NCI-H1092 (cell line): ENCODE measurements around the gene RAB11FIP4.
"Not testable (repeated sequence)": the region's sequence is repeated elsewhere in the genome, so short reads cannot be mapped to it uniquely, and the experiment has no call there.

Experiments used
- DNase-seq: peaks from one replicate; lab custom pipeline; 2025; lab: John Stamatoyannopoulos, UW

RAB11FIP4 gene

DNA sequence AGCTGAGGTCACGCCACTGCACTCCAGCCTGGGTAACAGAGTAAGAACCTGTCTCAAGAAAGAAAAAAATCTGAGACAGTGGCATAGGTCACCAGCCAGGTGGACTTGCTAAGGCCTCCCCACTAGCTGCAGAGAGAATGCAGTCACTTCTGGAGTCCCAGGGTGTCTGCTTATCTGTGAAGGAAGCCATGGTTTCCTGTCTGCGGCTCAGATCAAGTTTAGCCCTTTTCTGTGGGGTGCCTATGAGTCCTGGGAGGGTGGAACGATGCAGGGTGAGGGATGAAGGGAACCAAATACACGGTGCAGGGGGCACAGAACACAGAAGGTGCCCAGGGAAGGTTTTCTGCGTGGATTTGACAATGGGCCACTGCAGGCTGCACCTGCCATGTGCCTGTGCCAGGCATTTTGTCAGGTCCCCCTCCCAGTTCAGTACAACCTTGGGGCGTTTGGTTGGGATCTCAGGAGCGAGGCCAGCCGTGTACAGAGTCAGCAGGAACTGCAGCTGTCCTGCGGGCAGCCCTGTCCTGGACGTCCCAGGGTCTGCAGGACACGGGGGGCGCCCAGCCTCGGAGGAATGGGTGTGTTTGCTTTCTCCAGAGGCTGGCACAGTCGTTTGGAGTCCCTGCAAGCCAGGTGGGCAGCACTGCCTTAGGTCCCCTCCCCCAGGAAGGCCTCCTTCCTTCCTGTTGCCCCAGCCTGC, 41.8 kb downstream of the RAB11FIP4 start:
- no peak for DNase-seq

DNA sequence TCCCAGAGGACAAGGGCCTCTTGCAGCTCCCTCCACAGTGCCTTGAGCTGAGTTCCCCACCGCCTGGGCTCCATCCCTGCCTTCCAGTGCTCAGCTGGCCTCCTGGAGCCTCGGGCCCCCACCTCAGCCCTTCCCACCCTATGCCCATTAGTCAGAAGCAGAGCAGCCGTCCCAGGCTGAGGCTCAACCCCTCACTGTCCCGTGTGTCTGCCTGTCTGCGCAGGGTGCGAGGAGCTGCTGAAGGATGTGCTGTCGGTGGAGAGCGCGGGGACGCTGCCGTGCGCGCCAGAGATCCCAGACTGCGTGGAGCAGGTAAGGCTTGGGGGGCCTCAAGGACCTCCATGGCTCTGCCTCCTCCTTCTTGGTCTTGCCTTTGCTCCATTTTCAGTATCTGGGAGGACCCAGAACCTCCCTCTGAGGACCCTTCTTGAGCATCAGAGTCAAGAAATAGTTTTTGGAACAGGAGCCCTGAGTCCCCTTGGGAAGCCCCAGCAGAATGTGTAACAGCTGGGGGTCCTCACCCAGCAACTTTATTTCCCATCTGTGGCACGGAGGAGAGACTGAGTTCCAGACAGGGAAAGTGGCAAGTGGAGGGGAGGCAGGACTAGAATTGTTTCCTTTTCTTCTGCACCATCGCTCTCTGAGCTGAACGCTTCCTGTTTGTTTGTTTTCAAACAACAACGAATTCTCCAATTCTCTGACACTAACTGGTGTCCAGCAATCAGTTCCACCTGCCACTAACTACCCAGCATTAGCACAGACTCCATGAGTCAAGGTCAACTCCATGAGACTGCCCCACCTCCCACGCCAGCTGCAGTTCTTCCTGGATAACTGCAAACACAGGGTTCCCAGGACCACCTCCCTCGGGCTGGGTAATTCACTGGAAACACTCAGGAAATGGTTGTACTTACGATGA, 42.6 kb downstream of the RAB11FIP4 start:
- DNase-seq, result no peak

DNA sequence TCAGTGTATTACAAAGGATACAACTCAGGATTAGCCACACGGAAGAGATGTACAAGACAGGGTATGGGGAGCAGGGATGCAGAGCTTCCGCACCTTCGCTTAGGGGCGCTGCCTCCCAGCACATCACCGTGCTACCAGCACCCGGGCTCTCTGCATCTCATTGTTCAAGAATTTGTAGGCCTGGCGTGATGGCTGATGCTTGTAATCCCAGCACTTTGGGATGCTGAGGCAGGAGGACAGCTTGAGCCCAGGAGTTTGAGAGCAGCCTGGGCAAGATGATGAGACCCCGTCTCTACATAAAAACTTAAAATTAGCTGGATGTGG, 43.2 kb downstream of the RAB11FIP4 start:
- DNase-seq, result no peak

DNA sequence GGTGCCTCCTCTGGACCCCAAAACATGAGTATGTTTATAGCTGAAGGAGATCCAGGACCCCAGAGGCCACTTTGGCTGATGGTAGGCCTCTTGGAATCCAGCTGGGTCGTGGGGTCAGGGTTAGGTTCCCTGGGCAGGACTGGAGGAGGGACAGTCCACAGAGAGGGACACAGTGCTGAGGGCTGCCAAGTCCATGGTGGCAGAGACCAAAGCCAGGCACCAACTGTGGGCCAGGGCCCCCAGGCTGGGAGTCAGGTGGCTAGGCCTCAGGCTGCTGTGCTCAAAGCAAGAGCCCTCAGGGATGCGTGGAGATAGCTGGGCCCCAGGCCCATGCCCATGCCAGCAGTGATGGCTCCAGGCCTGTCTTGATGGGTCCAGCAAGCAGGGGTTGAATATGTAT, 44.1 kb downstream of the RAB11FIP4 start:
- no peak for DNase-seq

DNA sequence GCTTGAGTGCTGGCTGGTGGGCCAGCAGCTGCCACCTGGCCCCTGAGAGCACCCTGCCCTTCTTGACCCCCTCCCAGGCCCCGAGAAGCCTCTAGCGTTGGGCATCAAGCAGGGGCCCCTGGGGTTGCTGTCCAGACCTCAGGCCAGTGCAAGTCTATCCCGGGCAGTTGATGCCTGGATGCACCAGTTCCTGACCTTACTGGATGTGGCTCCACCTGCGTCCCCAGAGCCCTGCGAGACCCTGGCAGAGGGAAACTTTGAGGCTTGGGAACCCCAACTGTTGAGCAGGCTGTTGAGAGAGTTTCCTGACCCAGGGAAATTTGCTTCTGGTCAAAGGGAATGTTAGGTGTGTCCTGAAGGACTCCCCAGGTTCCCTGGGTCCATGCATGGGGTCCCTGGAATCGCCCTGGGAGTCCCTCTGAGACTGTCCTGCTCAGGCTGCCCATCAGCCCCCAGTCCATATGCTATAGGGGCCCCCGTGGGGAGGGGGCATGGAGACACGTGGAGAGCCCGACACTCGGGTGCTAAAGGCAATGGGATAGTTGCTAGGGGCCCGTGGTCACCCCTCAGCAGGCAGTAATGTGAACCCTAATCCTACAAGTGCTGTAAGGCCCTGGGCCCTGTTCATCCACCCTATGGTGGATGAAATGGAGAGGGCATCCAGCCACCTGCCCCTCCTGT, 46.4 kb downstream of the RAB11FIP4 start:
- no peak for DNase-seq

DNA sequence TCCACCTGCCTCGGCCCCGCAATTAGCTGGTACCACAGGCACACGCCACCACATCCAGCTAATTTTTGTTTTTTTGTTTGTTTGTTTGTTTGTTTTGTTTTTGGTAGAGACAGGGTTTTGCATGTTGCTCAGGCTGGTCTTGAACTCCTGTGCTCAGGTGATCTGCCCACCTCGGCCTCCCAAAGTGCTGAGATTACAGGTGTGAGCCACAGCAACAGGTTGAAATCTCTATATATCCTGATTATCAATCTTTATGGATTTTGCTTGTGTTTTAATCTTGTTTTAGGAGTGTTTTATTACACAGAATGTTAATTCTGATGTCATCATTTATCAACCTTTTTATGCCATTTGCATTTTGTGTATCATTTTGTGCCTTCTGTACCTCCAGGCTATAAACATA, 48.2 kb downstream of the RAB11FIP4 start:
- DNase-seq, result no peak

DNA sequence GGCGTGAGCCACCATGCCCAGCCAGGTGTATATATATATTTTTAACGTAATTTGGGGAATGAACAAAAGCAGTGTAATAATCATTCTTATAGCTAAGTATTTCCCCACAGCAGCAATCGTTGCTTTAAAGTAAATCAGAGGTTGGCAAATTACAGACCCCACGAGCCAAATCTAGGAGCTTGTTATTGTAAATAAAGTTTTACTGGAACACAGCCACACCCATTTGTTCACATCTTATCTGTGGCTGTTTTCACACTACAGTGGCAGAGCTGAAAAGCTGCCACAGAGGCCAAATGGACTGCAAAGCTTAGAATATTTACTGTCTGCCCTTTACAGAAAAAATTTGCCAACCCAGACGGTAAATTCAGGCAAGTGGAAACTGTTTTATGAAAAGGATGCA, 50.8 kb downstream of the RAB11FIP4 start:
- DNase-seq, result no peak

DNA sequence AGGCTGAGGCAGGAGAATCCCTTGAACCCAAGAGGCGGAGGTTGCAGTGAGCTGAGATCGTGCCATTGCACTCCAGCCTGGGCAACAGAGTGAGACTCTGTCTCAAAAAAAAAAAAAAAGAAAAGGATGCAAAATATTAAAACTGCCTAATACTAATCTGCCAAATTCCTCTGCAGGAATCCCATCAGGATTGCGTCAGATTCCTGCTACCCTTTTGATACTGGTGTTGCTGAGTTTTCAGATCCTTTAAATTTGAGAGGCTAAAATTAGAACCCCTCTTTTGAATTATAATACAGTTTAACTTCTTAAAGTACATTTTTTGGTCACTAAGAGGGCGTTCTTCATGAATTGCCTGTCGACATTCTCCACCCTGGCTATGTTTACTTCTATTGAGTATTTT, 51.4 kb downstream of the RAB11FIP4 start:
- not testable (repeated sequence) for DNase-seq

DNA sequence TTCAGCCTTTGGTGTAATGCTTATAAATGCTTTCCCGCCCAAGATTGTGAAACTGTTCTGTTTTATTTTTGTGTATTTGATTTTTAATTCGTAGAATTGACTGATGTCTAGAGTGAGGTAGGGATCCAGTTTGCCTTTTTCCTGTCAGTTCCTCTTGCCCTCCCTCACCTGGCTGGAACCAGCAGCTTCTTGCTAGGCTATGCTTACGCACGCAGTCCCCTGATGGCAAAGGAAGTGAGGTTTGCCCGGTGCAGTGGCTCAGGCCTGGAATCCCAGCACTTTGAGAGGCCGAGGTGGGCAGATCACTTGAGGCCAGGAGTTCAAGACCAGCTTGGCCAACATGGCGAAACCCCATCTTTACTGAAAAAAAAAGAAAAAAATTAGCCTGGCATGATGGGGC, 51.9 kb downstream of the RAB11FIP4 start:
- no peak for DNase-seq

DNA sequence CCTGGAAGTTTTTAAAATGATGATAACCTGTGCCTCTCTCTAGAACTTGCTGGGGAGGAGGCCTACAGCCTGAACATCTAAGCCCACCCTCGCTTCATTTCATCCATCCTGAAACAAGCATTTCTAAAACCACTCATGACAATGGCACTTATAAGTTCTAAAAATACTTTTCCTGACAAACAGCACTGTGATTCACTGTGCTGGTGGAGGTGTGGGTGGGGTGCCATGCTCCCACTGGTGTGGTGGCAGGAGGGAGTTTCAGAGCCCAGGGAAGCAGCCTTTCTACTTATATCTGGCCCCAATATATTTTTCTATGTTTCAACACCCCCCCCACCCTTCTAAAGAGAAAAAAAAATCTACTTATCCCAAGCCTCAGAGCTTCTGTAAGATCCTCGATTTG, 52.6 kb downstream of the RAB11FIP4 start:
- no peak for DNase-seq

DNA sequence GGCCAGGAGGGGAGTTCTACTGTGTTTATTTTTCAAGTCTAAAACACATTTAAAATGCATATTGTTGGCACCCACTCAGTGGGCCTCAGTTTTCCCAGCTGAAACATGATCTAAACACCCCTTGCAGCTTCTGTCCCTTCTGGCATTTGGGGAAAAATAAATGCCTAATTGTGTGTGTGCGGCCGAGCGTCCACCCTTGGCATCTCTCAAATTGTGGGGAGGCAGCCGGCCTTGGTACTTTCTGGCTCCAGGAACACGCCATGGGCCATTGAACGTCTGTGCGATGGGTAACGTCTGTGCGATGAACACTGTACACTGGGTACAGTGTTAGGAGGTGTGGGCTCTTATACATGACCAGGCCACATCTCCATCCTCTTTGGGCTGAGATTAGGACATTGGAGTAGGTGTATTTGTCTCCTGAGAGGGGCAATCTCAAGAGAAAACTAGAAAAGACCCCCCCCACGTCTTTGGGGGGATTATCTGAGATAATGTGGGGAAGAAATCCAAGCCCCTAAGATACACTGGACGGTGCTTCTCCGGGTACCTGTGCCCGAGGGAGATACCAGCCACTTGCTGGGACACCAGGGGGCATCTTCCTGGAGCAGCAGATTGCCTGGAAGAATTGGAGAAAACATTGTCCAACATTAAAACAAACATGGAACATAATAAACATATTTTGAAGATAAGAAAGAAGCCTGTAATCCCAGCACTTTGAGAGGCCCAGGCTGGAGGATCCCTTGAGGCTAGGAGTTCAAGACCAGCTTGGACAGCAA, 54.9 kb downstream of the RAB11FIP4 start:
- no peak for DNase-seq

DNA sequence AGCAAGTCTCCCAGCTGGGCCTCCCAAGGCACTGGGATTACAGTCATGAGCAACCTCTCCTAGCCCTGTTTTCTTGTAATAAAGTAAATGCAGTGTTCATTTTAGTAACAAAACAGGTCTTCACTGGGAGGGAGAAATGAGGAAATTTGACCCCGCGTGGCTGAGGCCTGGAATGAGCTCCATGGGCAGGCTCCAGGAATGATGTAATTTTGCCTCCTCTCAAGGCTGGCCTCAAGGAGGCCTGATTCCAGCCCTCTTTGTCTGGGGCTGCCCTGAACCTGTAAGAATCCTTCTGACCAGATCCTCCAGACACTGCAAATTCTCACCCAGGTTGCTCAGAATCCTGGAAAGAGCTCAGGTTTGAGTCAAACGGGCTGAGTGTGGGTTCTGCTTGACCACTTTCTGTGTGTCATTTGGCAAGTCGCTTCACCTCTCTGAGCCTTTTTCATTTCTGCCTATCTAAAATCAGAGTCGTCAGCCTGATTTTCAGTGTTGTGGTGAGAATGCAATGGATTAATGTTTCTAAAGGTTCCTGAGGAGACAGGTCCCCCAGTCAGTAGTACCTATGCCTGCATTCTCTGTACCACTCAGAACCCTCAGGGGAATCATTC, 57.1 kb downstream of the RAB11FIP4 start:
- DNase-seq, result no peak

DNA sequence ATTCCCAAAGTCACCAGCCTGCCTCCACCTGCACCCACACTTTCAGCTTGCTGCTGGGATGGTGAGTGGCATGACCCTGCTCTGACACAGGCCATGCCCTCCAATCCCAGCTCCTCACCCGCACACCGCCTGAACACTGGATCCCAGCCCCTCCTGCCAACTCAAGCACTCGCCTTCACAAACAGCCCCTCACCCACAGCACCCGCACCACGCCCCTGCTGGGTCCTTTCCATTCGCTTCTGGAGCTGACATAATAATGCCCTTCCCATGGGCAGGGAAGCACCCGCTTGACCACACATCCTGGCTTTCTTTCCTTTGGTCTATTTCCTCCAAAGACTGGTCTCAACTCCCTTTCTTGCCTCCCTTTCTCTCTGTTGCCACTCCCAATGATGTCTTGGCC, 57.6 kb downstream of the RAB11FIP4 start:
- DNase-seq, result no peak

DNA sequence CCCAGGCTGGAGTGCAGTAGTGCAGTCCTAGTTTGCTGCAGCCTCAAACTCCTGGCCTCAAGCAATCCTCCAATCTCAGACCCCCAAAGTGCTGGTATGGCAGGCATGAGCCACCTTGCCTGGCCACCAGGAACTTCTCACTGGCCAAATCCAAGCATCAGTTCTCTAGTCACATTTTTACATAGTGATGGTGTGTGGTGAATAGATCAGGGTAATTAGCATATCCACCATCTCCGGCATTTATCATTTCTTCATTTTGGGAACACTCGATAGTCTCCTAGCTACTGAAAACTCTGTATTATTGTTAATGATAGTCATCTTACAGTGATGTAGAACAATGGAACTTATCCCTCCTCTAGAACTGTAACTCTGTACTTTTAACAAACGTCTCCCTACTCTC, 58.3 kb downstream of the RAB11FIP4 start:
- DNase-seq, result no peak

DNA sequence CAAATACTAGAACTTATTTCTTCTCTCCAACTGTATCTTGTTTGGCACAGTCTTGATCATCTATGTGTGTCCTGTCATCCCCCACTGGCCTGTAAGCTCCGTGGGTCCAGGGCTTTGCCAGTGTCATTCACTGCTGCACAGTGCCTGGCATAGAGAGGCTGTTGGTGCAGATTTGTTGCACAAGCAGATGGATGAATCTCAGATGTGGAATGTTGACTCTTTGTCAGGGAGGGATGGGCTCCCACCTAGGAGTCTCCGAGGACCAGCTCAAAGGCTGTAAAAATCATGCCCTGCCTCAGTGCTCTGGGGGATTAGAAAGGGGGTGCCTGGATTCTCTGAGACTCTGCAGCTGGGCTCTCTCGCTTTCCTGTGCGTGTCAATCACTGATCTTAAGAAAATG, 60.6 kb downstream of the RAB11FIP4 start:
- no peak for DNase-seq

DNA sequence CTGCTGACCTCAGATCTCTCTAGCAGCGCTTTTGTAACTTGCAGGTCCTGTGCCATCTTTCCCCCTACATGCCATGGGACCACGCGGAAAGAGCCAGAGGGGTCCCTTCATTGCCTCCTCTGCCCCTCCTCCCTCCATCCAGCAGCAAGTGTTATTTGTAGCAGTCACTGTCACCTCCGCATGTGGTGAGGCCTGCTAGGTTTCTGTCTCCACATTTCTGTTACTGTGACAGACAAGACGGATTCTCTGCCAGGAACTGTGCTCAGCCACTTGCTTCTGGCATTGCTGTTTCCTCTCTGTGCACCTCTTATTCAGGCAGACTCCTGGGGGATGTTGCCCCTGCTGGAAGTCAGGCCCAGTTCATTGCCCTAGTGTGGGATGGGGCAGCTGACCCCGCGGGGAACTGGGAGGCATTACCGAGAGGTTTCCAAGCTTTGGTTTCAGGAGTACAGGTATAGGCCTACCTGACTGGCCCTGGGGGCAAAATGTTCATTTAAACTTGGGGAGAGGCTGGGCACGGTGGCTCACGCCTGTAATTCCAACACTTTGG, 61.2 kb downstream of the RAB11FIP4 start:
- no peak for DNase-seq

DNA sequence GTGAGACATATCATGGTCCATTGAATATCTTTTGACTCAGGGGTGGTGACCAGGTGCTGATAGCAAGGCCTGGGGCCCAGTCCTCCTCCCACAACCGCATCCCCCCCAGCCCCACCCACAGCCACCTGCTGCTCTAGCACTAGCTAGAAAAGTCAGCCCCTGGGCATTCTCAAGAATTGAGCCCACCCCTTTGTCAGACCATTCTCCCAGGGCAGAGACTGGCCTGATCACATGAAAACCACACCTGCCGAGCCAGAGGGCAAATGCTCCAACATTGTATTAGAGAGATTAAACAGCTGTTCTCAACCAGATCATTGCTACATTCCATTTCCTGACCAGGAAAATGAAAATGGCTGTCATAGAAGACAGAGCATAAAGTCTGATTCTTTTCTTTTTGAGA, 62.4 kb downstream of the RAB11FIP4 start:
- DNase-seq, result no peak

DNA sequence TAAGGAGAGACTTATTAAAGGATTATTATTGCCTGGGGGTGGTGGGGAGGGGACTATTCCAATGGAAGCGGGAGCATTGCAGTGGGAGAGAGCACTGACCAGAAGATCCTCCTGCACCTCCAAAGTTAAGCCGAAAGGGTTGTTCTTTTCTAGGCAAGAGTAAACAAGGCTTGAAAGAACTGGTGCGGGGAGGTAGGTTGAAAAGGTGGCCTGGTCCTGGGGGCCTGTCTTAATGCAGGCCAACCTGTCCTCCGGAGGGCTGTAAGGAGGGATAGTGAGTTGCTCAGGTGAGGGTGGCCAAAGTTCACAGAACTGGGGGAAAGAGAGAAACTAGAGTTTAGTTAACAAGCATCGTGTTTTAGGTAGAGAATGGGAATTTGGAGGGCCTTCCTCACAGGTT, 65.3 kb downstream of the RAB11FIP4 start:
- DNase-seq, result no peak

DNA sequence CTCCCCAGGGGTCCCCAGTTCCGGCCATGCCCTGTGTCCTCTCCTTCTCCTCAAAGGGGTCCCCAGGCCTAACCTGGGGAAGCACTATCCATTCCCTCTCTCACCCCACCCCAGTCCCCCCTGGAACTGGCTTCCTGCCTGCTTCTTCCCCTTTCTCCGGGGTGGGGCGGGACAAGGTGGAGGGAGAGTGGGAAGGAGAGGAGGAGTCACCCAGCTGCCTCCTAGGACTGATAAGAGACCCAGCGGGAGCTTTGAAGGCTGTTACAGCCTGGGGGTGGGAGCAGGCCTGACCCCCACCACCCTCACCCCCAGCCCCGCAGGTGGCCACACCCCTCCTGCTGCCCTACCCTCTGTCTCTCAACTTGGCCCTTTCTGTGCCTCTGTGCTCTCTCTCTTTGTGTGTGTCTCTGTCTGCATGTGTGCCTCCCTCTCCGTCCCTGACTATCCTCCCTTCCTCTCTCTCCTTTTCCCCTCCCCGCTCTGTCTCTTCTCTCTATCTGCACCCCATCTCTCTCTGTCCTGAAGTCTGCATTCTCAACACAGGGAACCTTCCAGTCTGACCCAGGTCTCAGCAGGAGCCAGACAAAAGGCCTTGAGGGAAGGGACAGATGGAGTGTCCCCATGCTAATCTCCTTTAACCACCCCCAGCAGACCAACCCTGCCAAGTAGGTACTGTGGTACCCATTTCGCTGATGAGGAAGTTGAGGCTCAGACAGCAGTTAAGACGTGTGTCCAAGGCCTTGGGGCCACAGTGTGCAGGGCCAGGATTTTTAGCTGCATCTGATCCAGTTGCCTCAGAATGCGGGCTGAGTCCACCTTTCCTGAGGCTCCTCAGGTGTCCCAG, 66.1 kb downstream of the RAB11FIP4 start:
- no peak for DNase-seq

DNA sequence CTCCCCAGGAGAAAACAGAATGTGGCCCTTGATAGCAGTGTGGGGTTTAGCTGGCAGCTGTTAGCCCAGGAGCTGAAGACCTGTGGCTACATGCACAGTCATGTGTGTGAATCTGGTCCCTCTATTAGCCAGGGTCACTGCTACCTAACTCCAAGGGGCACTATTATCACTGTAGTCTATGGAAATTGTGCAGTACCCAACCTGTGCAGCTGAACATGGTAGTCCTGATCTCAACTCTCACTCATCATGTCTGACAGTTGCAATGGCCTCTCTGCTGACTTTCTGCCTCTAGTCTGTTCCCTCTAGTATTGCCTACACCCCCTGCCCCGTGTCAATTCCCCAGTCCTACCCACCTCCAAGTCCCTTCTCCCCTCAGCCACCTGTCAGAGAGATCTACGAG, 67.4 kb downstream of the RAB11FIP4 start:
- no peak for DNase-seq

DNA sequence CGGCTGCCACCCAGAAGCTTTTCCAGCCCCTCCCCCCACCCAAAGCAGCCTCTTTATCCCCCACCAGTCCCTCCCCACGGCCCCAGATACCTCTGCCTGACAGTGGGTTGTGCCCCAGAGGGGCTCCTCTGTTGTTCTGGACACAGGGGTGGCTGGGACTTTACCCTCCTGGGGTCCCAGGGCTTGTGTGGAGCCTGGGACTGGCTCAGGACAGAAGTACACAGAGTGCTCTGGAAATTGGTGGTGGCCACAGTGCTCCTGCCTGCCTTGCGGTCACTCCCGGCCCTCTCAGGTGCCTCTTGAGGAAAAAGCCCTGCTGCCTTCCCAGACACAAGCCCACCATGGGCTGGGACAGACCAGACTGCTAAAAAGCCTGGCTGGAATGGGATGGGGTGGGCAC, 68.2 kb downstream of the RAB11FIP4 start:
- DNase-seq, result no peak
